ENCODE results near the gene MOV10L1. TPM values are rescaled to one million over a fixed set of nuclear protein-coding genes. Genes with fewer than 3 reads are reported as not detected.

The MOV10L1 gene
- total RNA-seq, 1 donor from 2014 or later, result 0.56 TPM

DNA sequence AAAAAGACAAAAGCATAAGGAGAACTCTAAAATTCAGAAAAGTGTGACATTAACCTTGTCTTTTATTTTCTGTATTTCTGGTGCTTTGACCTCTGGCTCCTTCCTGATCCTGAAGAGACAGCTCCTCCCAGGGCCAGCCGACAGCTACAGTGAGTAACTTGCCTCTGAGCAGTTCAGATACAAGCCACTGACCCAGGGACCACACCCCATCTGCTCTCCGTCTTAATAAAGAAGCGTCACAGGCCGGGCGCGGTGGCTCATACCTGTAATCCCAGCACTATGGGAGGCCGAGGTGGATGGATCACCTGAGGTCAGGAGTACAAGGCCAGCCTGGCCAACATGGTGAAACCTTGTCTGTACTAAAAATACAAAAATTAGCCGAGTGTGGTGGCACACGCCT is 11.0 kb upstream of the MOV10L1 start:
- ATAC-seq (no peak), DNase-seq (no peak)
- Histone ChIP-seq H3K36me3 (no peaks in the 10 kb centered on the region), H3K9me3 (no peaks in the 10 kb centered on the region), H3K27me3 (ENCODE audit: low read depth) (peaks cover 17% of the 10 kb centered on the region), H3K4me3 (no peak overlapping the region), H3K4me1 (no peaks in the 10 kb centered on the region), H3K27ac (no peak overlapping the region)
- TF ChIP-seq, protein P1, sequence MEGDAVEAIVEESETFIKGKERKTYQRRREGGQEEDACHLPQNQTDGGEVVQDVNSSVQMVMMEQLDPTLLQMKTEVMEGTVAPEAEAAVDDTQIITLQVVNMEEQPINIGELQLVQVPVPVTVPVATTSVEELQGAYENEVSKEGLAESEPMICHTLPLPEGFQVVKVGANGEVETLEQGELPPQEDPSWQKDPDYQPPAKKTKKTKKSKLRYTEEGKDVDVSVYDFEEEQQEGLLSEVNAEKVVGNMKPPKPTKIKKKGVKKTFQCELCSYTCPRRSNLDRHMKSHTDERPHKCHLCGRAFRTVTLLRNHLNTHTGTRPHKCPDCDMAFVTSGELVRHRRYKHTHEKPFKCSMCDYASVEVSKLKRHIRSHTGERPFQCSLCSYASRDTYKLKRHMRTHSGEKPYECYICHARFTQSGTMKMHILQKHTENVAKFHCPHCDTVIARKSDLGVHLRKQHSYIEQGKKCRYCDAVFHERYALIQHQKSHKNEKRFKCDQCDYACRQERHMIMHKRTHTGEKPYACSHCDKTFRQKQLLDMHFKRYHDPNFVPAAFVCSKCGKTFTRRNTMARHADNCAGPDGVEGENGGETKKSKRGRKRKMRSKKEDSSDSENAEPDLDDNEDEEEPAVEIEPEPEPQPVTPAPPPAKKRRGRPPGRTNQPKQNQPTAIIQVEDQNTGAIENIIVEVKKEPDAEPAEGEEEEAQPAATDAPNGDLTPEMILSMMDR (IDR thresholded peaks at IDR 0.05), result no peak
- intact Hi-C loops (cut with DNase I), result no loop called here

DNA sequence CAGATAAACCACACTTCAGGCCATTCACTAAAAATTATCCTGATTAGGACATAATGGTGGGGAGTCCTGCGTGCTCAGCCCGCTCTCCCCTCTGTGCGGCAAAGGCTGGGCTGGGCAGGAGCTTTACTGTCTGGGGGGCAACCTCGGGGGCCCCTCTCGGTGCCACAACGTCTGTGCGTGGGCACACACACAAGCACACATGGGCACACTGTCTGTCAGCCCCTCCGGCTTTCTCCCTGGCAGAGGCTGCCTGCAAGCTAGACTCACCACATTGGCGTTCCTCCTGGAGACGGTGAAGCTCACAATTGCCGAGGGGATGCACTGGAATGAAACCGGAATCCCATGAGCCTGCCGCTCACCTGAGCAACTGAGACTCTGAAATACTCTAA is 9.7 kb upstream of the MOV10L1 start:
- no peaks in the 10 kb centered on the region for H3K36me3 ChIP-seq
- TF ChIP-seq, protein P1 (IDR thresholded peaks at IDR 0.05), result no peak
- DNase-seq, result no peak
- H3K27ac ChIP-seq, result no peak overlapping the region
- H3K27me3 ChIP-seq (ENCODE audit: low read depth), result peaks cover 27% of the 10 kb centered on the region
- H3K4me1 ChIP-seq, result no peaks in the 10 kb centered on the region
- H3K4me3 ChIP-seq, result no peak overlapping the region
- H3K9me3 ChIP-seq, result no peaks in the 10 kb centered on the region
- intact Hi-C loops (cut with DNase I), result no loop called here
- ATAC-seq, result no peak

DNA sequence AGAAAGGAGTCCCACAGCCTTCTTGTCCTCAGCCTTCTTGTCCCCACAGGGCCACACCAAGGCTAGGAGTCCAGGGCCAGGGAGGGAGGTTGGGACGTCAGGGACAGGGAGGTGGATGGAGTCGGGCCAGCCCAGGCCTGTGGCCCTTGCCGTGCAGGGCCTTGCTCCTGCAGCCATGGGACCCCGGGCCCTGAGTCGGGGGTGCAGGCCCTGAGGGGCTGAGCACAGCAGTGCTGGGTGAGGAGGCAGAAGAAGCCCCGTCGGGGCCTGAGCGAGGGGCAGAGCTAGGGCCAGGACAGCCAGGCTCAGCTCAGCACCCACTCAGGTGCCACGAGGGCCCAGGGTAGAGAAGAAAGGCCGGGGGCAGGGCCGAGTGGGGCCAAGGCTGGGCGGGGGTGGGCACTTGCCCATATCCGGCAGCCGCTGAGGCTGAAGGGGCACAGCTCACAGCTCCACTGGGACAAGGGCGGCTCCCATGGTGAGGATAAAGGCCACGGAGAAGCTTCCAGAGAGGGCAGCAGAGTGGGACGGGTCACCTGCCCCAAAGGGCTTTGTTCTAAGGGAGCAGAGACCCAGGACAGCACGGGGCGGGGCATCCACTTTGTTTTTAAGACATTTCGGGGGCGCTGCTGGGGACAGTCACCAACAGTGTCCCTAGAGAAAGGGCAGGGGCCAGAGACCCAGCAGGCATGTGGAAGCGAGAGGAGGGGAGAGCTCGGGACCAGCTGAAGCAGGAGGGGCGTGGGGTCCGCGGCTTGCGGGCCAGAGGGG is 8.2 kb upstream of the MOV10L1 start:
- ATAC-seq, result no peak
- TF ChIP-seq, protein P1 (IDR thresholded peaks at IDR 0.05), result no peak
- intact Hi-C loops (cut with DNase I), result no loop called here
- Histone ChIP-seq H3K36me3 (no peaks in the 10 kb centered on the region), H3K27me3 (ENCODE audit: low read depth) (peaks cover 27% of the 10 kb centered on the region), H3K27ac (no peak overlapping the region), H3K4me1 (no peaks in the 10 kb centered on the region), H3K4me3 (no peak overlapping the region), H3K9me3 (no peaks in the 10 kb centered on the region)
- DNase-seq, result no peak

DNA sequence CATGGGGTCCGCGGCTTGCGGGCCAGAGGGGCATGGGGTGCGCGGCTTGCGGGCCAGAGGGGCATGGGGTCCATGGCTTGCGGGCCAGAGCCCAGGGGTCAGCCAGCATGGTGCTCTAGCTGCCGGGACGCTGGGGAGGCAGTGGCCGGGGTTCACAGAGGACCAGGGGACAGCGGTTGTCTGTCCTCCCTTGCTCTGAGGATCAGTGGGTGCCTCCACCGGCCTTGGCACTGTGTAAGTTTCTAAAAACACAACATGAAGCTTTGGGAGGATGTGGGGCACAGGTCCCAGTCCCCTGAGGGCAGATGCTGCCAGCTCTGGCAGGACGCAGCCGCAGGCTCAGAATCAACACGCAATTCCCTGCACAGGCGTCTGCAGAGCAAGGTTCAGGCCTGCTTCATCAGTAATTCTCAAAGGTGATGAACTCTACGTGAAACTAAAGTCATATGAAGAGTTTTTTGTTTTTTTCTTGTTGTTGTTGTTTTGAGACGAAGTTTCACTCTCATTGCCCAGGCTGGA is 7.5 kb upstream of the MOV10L1 start:
- TF ChIP-seq, protein P1 (IDR thresholded peaks at IDR 0.05), result no peak
- intact Hi-C loops (cut with DNase I), result no loop called here
- Histone ChIP-seq H3K4me1 (no peaks in the 10 kb centered on the region), H3K27ac (no peak overlapping the region), H3K27me3 (ENCODE audit: low read depth) (peaks cover 27% of the 10 kb centered on the region), H3K9me3 (no peaks in the 10 kb centered on the region), H3K36me3 (no peaks in the 10 kb centered on the region), H3K4me3 (no peak overlapping the region)
- ATAC-seq (no peak), DNase-seq (no peak)

DNA sequence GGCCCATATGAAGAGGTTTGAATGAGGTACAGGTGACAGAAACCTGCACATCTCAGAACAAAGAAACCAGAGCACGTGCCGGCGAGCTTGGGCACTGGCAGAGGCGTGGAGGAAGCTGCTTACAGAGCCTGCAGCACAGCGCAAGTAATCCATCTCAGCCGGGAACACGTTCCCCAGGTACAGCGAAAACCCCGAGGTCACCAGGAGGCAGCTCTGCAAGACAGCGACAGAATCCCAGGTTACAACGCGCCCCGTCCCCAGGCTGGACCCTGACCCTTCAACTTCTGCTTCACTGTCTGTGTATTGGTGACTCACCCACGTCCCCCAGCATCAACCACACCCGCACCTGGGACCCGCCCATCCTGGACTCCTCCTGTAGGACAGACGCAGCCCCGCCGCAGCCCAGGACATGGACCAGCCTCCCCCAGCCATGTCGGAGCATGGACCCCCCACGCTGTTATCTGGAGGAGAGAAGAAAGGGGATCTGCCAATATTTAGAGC is 6.8 kb upstream of the MOV10L1 start:
- no peaks in the 10 kb centered on the region for H3K4me1 ChIP-seq
- peaks cover 27% of the 10 kb centered on the region for H3K27me3 ChIP-seq (ENCODE audit: low read depth)
- ATAC-seq (no peak), DNase-seq (no peak)
- TF ChIP-seq, protein P1 (IDR thresholded peaks at IDR 0.05), result no peak
- no peak overlapping the region for H3K4me3 ChIP-seq
- H3K36me3 ChIP-seq, result no peaks in the 10 kb centered on the region
- intact Hi-C loops (cut with DNase I), result no loop called here
- H3K9me3 ChIP-seq, result no peaks in the 10 kb centered on the region
- no peak overlapping the region for H3K27ac ChIP-seq

Data from lower lobe of right lung (tissue), 2 donors.